Transverse colon (tissue), 4 donors: ENCODE results near the gene LRG1. TPM values are rescaled to one million over a fixed set of nuclear protein-coding genes. Genes with fewer than 3 reads are reported as not detected.

Source experiments
- DNase-seq: peaks from one replicate; pipeline ENCODE4 v3.0.0-alpha.2; 2019
- H3K27ac ChIP-seq, 4 donors: fragments of 200-600 bp; sonication (generic); 2 replicates each; pipeline ENCODE4 v1.5.1; 2016 to 2018; ENCODE audit warnings: inconsistent platforms in 4 of 4
- H3K27me3 ChIP-seq: fragments of 200-600 bp; sonication (generic); 2 replicates; pipeline ENCODE4 v1.5.1; 2017; ENCODE audit warnings: inconsistent platforms
- H3K36me3 ChIP-seq, 4 donors: fragments of 200-600 bp; sonication (generic); 2 replicates each; pipeline ENCODE4 v1.5.1; 2017 to 2019; ENCODE audit warnings: inconsistent platforms in 4 of 4
- H3K4me1 ChIP-seq, 4 donors: fragments of 200-600 bp; sonication (generic); 2 replicates each; pipeline ENCODE4 v1.5.1; 2017 to 2020; ENCODE audit warnings: inconsistent platforms in 4 of 4
- H3K4me3 ChIP-seq, 4 donors: fragments of 200-600 bp; sonication (generic); 1 replicate in 1 of 4; 2 replicates in 3 of 4; pipeline versions ENCODE4 v1.5.1 to v1.6.1; 2017 to 2019; ENCODE audit warnings: inconsistent platforms in 4 of 4
- H3K9me3 ChIP-seq, 2 donors: fragments of 200-600 bp; sonication (generic); 2 replicates each; pipeline ENCODE4 v1.5.1; 2017 to 2019; ENCODE audit warnings: inconsistent platforms in 2 of 2
- EP300 ChIP-seq: sonication (generic); formaldehyde crosslinking; IDR thresholded peaks from one replicate; pipeline ENCODE4 v1.6.1; 2017; ENCODE audit warnings: antibody characterized with exemption, low read depth
- POLR2A ChIP-seq: fragments of 450-650 bp; IDR thresholded peaks from one replicate; pipeline ENCODE4 v1.6.1; 2016; ENCODE audit warnings: antibody characterized with exemption, mild to moderate bottlenecking, moderate library complexity
- POLR2AphosphoS5 ChIP-seq, 3 donors: sonication (generic); formaldehyde crosslinking; IDR thresholded peaks; one replicate each; pipeline ENCODE4 v1.6.1; 2016; ENCODE audit warnings: antibody characterized with exemption in 3 of 3
- WGBS, 2 donors: methylation state at CpG; one replicate each; pipeline ENCODE4 v1.1.5; 2018; ENCODE audit warnings: low coverage in 1 of 2; 5-methylcytosine and 5-hydroxymethylcytosine counted together
- in situ Hi-C, 4 donors: fragments of 200-750 bp; cut with MboI; loops; one replicate each; pipeline versions ENCODE4 v1.15.0 to v1.15.1; 2017; ENCODE audit warnings: low sequenced_read_pairs in 3 of 4, low pct_ligation_motif_present in 1 of 4, low pct_unique_long_range_greater_than_20kb in 1 of 4
- intact Hi-C: fragments of 100-400 bp; cut with DNase I; formaldehyde crosslinking; loops from one replicate; pipeline ENCODE4 v1.15.1; 2023; ENCODE audit warnings: low total_unique reads
- total RNA-seq, 4 donors: library from RNA; depleted of rRNA; stranded (reverse); fragments of >200 nt; gene quantifications; one replicate each; pipeline ENCODE4 v1.1.0, GENCODE V29; 2016
- TF ChIP-seq, protein P1 (sequence below), 5 experiments: fragments of 200-600 bp in 3 of 5; fragments of 450-650 bp in 2 of 5; sonication (generic) in 3 of 5; IDR thresholded peaks; 1 replicate in 2 of 5; 2 replicates in 3 of 5; pipeline ENCODE4 v1.5.1; 2016 to 2017; ENCODE audit warnings: antibody characterized with exemption in 5 of 5, inconsistent platforms in 3 of 5, mild to moderate bottlenecking in 2 of 5, moderate library complexity in 1 of 5

Gene LRG1
- total RNA-seq, 4 donors from 2014 or later = 1.9 to 18.1 (median 14.4) TPM

DNA sequence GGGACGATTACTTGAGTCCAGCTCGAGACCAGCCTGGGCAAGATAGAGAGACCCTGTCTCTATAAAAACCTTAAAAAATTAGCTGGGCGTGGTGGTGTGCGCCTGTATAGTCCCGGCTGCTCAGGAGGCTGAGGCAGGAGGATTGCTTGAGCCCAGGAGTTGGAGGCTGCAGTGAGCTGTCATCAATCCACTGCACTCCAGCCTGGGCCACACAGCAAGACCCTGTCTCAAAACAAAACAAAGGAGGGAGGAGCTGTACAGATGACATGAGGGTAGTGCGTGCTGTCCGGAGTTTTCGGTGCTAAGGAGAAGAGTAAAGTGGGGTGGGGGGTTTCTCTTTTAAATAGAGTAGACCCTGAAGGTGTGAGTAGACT, 45.2 kb downstream of the LRG1 start:
- Histone ChIP-seq H3K27me3 (no peaks in the 10 kb centered on the region), H3K9me3 (no peaks in the 10 kb centered on the region), H3K36me3 (peaks cover 0 to 43% (median 11%) of the 10 kb centered on the region in 4 donors), H3K4me1 (no peaks in the 10 kb centered on the region), H3K4me3 (no peak overlapping the region), H3K27ac (no peak overlapping the region)
- in situ Hi-C loops = no loop called here
- DNase-seq = no peak
- 96 to 100% methylated on average over 1 to 8 of the region's 8 CpGs for whole genome bisulfite sequencing, 2 donors
- no peak for TF ChIP-seq EP300
- no peak for TF ChIP-seq POLR2A
- TF ChIP-seq, protein P1, sequence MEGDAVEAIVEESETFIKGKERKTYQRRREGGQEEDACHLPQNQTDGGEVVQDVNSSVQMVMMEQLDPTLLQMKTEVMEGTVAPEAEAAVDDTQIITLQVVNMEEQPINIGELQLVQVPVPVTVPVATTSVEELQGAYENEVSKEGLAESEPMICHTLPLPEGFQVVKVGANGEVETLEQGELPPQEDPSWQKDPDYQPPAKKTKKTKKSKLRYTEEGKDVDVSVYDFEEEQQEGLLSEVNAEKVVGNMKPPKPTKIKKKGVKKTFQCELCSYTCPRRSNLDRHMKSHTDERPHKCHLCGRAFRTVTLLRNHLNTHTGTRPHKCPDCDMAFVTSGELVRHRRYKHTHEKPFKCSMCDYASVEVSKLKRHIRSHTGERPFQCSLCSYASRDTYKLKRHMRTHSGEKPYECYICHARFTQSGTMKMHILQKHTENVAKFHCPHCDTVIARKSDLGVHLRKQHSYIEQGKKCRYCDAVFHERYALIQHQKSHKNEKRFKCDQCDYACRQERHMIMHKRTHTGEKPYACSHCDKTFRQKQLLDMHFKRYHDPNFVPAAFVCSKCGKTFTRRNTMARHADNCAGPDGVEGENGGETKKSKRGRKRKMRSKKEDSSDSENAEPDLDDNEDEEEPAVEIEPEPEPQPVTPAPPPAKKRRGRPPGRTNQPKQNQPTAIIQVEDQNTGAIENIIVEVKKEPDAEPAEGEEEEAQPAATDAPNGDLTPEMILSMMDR (IDR thresholded peaks at IDR 0.05) = no peak
- no peak for TF ChIP-seq POLR2AphosphoS5 (IDR thresholded peaks at IDR 0.05)
- intact Hi-C loops = no loop called here

DNA sequence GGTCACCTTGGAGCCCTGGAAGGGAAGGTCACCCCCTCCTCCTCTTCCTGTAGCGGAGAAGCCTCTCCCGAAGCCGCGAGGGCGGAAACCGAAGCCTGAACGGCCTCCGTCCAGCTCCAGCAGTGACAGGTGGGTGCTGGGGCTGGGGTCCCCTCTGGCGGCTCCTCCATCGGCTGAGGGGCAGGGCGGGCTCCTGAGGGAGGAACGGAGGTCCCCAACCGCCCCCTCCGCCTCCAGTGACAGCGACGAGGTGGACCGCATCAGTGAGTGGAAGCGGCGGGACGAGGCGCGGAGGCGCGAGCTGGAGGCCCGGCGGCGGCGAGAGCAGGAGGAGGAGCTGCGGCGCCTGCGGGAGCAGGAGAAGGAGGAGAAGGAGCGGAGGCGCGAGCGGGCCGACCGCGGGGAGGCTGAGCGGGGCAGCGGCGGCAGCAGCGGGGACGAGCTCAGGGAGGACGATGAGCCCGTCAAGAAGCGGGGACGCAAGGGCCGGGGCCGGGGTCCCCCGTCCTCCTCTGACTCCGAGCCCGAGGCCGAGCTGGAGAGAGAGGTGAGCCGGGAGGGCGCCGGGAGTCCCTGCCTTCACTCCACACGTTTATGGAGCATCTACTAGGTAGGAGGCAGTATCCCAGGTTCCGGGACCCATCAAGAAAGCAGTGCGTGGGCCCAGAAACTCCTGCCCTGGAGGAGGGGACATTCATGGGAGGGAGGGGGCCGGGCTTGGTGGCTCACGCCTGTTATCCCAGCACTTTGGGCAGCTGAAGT, 45.7 kb downstream of the LRG1 start:
- H3K36me3 ChIP-seq = peaks cover 0 to 46% (median 14%) of the 10 kb centered on the region in 4 donors
- H3K4me1 ChIP-seq = no peaks in the 10 kb centered on the region
- intact Hi-C loops = no loop called here
- no peak overlapping the region for H3K27ac ChIP-seq
- TF ChIP-seq POLR2A = no peak
- TF ChIP-seq, protein P1 (IDR thresholded peaks at IDR 0.05) = no peak
- no peak for TF ChIP-seq EP300
- no peak for TF ChIP-seq POLR2AphosphoS5 (IDR thresholded peaks at IDR 0.05)
- no peak overlapping the region for H3K4me3 ChIP-seq
- in situ Hi-C loops = no loop called here
- H3K27me3 ChIP-seq = no peaks in the 10 kb centered on the region
- WGBS, 2 donors = 95 to 98% methylated on average over 9 to 59 of the region's 61 CpGs
- H3K9me3 ChIP-seq = no peaks in the 10 kb centered on the region
- no peak for DNase-seq

DNA sequence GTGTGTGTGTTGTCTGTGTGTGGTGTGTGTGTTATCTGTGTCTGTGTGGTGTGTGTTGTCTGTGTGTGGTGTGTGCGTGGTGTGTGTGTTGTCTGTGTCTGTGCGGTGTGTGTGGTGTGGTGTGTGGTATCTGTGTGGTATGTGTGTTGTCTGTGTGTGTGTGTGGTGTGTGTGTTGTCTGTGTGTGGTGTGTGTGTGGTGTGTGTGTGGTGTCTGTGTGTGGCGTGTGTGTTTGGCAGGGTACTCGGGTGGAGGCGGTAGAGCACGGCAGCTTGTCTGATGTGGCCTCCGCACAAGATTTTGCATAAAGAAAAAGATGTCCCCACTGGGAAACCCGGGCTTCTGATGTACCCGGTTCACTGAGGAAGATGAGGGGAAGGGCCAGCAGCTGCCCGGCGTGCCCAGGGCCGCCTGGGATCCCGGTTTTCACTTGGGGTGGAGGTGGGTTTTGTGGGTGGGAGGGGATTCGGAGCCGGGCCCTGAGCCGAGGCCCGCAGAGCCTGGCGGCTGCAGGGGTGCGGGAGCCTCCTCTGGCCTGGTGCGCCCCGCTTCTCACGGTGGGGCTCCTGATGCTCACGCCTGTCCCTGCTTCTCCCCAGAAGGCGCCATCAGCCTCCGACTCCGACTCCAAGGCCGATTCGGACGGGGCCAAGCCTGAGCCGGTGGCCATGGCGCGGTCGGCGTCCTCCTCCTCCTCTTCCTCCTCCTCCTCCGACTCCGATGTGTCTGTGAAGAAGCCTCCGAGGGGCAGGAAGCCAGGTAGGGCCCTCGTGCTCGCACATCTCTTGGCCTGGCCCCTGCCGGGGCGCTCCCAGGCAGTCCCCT, 46.5 kb downstream of the LRG1 start:
- TF ChIP-seq, protein P1 (IDR thresholded peaks at IDR 0.05) = no peak
- TF ChIP-seq POLR2AphosphoS5 (IDR thresholded peaks at IDR 0.05) (no peak), EP300 (no peak), POLR2A (no peak)
- Histone ChIP-seq H3K27ac (no peak overlapping the region), H3K4me1 (no peaks in the 10 kb centered on the region), H3K27me3 (no peaks in the 10 kb centered on the region), H3K36me3 (peaks cover 0 to 39% (median 16%) of the 10 kb centered on the region in 4 donors), H3K4me3 (no peak overlapping the region), H3K9me3 (no peaks in the 10 kb centered on the region)
- intact Hi-C loops = no loop called here
- WGBS, 2 donors = 84 to 93% methylated on average over 8 to 41 of the region's 41 CpGs
- DNase-seq = no peak
- in situ Hi-C loops = no loop called here

DNA sequence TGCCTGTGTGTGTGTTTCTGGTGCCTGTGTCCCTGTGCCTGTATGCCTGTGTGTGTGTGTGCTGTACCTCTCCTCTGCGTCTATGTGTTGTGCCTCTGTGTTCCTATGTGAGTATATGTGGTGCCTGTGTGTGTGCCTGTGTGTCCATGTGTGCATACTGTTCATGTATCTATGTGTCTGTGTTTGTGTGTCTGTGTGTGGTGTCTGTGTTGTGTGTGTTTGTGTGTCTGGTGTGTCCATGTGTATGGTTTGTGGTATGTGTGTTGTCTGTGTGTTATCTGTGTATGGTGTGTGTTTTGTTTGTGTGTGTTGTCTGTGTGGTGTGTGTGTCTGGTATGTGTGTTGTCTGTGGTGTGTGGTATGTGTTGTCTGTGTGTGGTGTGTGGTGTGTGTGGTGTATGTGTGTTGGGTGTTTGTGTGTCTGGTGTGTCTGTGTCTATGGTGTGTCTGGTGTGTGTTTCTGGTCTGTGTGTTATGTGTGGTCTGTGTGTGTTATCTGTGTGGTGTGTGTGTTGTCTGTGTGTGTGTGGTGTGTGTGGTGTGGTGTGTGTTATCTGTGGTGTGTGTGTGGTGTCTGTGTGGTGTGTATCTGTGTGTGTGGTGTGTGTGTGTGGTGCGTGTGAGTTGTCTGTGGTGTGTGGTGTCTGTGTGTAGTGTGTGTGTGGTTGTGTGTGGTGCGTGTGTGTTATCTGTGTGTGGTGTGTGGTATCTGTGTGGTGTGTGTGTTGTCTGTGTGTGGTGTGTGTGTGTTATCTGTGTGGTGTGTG, 47.3 kb downstream of the LRG1 start:
- H3K27me3 ChIP-seq = no peaks in the 10 kb centered on the region
- in situ Hi-C loops = no loop called here
- no peaks in the 10 kb centered on the region for H3K4me1 ChIP-seq
- H3K36me3 ChIP-seq = peaks cover 0 to 34% (median 16%) of the 10 kb centered on the region in 4 donors
- intact Hi-C loops = no loop called here
- no peaks in the 10 kb centered on the region for H3K9me3 ChIP-seq
- DNase-seq = no peak
- H3K4me3 ChIP-seq = no peak overlapping the region
- H3K27ac ChIP-seq = no peak overlapping the region
- TF ChIP-seq, protein P1 (IDR thresholded peaks at IDR 0.05) = no peak
- TF ChIP-seq EP300 = no peak
- no peak for TF ChIP-seq POLR2AphosphoS5 (IDR thresholded peaks at IDR 0.05)
- TF ChIP-seq POLR2A = no peak
- WGBS, 2 donors = 94 to 100% methylated on average over 1 to 3 of the region's 3 CpGs
